NT2/D1 (cell line): ENCODE results near the gene TPCN2.

ENCODE experiments used
- YY1 ChIP-seq: IDR thresholded peaks from 2 replicates; pipeline ENCODE4 v1.6.1; 2011; ENCODE audit not compliant: insufficient read length, insufficient read depth
- ZNF274 ChIP-seq: IDR thresholded peaks from 2 replicates; pipeline ENCODE4 v1.6.1; 2011; ENCODE audit warnings: mild to moderate bottlenecking, low read depth, low read length

GRCh38 chr11:69053169-69053477, 4.4 kb downstream of the TPCN2 start:
- TF ChIP-seq ZNF274 (no peak), YY1 (no peak)
